SK-N-SH treated with all-trans-retinoic acid at 6 μM for 48 hours (cell line): Measurements from ENCODE around the gene FZD2.

Experiments used
- ATAC-seq: fragments of 200-7000 bp; cut with Tn5 transposase; 3 replicates; pipeline ENCODE4 v1.9.1; 2020; ENCODE audit warnings: mild to moderate bottlenecking, moderate library complexity
- ARNTL ChIP-seq: fragments of 450-650 bp; formaldehyde crosslinking; IDR thresholded peaks from 2 replicates; pipeline ENCODE4 v1.5.0; 2020; ENCODE audit warnings: low read depth, mild to moderate bottlenecking, moderate library complexity, borderline replicate concordance
- ESRRG ChIP-seq: fragments of 250-450 bp; sonication (Bioruptor Pico); IDR thresholded peaks from 2 replicates; pipeline ENCODE4 v1.6.1; 2021; ENCODE audit warnings: mild to moderate bottlenecking
- GLIS3 ChIP-seq: fragments of 250-450 bp; sonication (Bioruptor Pico); IDR thresholded peaks from 2 replicates; pipeline ENCODE4 v1.5.0; 2020; ENCODE audit warnings: mild to moderate bottlenecking, moderate library complexity
- ISL1 ChIP-seq: fragments of 250-450 bp; sonication (Bioruptor Pico); IDR thresholded peaks from 2 replicates; pipeline ENCODE4 v2.1.2; 2022; ENCODE audit warnings: mild to moderate bottlenecking, moderate library complexity
- OSR1 ChIP-seq: fragments of 250-450 bp; sonication (Bioruptor Pico); IDR thresholded peaks from 2 replicates; pipeline ENCODE4 v1.8.0; 2022; ENCODE audit warnings: moderate library complexity, mild to moderate bottlenecking, inconsistent platforms
- PPARA ChIP-seq: fragments of 250-450 bp; sonication (Bioruptor Pico); IDR thresholded peaks from 2 replicates; pipeline ENCODE4 v1.5.0; 2020; ENCODE audit warnings: mild to moderate bottlenecking, borderline replicate concordance
- RARB ChIP-seq: fragments of 250-450 bp; sonication (Bioruptor Pico); IDR thresholded peaks from 2 replicates; pipeline ENCODE4 v1.8.0; 2021; ENCODE audit warnings: mild to moderate bottlenecking, moderate library complexity
- SNAI2 ChIP-seq: fragments of 250-450 bp; sonication (Bioruptor Pico); IDR thresholded peaks from 2 replicates; pipeline ENCODE4 v1.5.0; 2020; ENCODE audit warnings: mild to moderate bottlenecking, moderate library complexity
- TCF4 ChIP-seq: fragments of 250-450 bp; sonication (Bioruptor Pico); IDR thresholded peaks from 2 replicates; pipeline ENCODE4 v1.8.0; 2021; ENCODE audit warnings: mild to moderate bottlenecking, moderate library complexity, borderline replicate concordance
- TOX ChIP-seq: fragments of 250-450 bp; sonication (Bioruptor Pico); IDR thresholded peaks from 2 replicates; pipeline ENCODE4 v1.8.0; 2021; ENCODE audit warnings: mild to moderate bottlenecking, moderate library complexity, borderline replicate concordance
- ZC3H10 ChIP-seq: fragments of 250-450 bp; sonication (Bioruptor Pico); IDR thresholded peaks from 2 replicates; pipeline ENCODE4 v1.5.1; 2021; ENCODE audit warnings: mild to moderate bottlenecking, moderate library complexity
- ZFP3 ChIP-seq: fragments of 250-450 bp; sonication (Bioruptor Pico); IDR thresholded peaks from 2 replicates; pipeline ENCODE4 v1.5.0; 2020; ENCODE audit warnings: mild to moderate bottlenecking, moderate library complexity
- ZFP30 ChIP-seq: fragments of 450-650 bp; formaldehyde crosslinking; IDR thresholded peaks from 2 replicates; pipeline ENCODE4 v1.5.0; 2022; ENCODE audit warnings: mild to moderate bottlenecking, moderate library complexity
- ZNF565 ChIP-seq: fragments of 450-650 bp; formaldehyde crosslinking; conservative IDR thresholded peaks from 2 replicates; pipeline ENCODE4 v1.5.0; 2020; ENCODE audit warnings: low read depth, mild to moderate bottlenecking, moderate library complexity
- ZNF8 ChIP-seq: fragments of 450-650 bp; formaldehyde crosslinking; IDR thresholded peaks from 2 replicates; pipeline ENCODE4 v1.5.0; 2020; ENCODE audit warnings: mild to moderate bottlenecking, moderate library complexity
- TF ChIP-seq, protein P1 (sequence below): fragments of 250-450 bp; sonication (Bioruptor Pico); IDR thresholded peaks from 2 replicates; pipeline ENCODE4 v1.5.1; 2021; ENCODE audit warnings: mild to moderate bottlenecking, moderate library complexity
- TF ChIP-seq, protein P2 (sequence below): fragments of 250-450 bp; sonication (Bioruptor Pico); IDR thresholded peaks from 2 replicates; pipeline ENCODE4 v1.8.0; 2020; ENCODE audit warnings: mild to moderate bottlenecking, moderate library complexity, borderline replicate concordance
- TF ChIP-seq, protein P3 (sequence below): fragments of 250-450 bp; sonication (Bioruptor Pico); IDR thresholded peaks from 2 replicates; pipeline ENCODE4 v1.5.1; 2020; ENCODE audit warnings: low read depth, mild to moderate bottlenecking, moderate library complexity
- TF ChIP-seq, protein P4 (sequence below): fragments of 250-450 bp; sonication (Bioruptor Pico); IDR thresholded peaks from 2 replicates; pipeline ENCODE4 v1.8.0; 2021; ENCODE audit warnings: low read depth, mild to moderate bottlenecking, moderate library complexity, borderline replicate concordance
- TF ChIP-seq, protein P5 (sequence below): fragments of 250-450 bp; sonication (Bioruptor Pico); IDR thresholded peaks from 2 replicates; pipeline ENCODE4 v1.5.0; 2020; ENCODE audit warnings: mild to moderate bottlenecking, moderate library complexity

FZD2 gene

DNA sequence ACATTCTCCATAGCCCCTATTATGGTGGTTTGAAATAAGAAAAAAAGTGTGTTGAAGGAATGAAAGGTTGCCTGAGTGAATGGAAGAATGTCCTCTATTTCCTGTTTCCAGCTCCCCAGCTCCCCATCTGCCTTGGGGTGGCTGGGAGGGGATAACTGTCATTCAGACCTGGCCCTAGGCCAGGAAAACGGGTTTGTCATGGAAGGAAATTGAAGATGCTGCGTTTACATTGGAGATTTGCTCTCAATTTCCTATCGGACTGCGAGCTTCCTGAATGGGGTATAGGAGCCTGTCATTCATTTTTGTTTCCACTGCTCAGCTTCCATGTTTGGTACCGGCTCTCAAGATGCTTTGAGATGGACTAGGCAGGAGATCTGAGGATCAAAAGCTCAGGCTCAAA, 2.2 kb upstream of the FZD2 start (continued):
- TF ChIP-seq, protein P1, sequence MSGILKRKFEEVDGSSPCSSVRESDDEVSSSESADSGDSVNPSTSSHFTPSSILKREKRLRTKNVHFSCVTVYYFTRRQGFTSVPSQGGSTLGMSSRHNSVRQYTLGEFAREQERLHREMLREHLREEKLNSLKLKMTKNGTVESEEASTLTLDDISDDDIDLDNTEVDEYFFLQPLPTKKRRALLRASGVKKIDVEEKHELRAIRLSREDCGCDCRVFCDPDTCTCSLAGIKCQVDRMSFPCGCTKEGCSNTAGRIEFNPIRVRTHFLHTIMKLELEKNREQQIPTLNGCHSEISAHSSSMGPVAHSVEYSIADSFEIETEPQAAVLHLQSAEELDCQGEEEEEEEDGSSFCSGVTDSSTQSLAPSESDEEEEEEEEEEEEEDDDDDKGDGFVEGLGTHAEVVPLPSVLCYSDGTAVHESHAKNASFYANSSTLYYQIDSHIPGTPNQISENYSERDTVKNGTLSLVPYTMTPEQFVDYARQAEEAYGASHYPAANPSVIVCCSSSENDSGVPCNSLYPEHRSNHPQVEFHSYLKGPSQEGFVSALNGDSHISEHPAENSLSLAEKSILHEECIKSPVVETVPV (CRISPR knock-in tag): no peak
- TF ChIP-seq TCF4 (CRISPR knock-in tag): no peak
- TF ChIP-seq ARNTL: no peak
- TF ChIP-seq PPARA: no peak

DNA sequence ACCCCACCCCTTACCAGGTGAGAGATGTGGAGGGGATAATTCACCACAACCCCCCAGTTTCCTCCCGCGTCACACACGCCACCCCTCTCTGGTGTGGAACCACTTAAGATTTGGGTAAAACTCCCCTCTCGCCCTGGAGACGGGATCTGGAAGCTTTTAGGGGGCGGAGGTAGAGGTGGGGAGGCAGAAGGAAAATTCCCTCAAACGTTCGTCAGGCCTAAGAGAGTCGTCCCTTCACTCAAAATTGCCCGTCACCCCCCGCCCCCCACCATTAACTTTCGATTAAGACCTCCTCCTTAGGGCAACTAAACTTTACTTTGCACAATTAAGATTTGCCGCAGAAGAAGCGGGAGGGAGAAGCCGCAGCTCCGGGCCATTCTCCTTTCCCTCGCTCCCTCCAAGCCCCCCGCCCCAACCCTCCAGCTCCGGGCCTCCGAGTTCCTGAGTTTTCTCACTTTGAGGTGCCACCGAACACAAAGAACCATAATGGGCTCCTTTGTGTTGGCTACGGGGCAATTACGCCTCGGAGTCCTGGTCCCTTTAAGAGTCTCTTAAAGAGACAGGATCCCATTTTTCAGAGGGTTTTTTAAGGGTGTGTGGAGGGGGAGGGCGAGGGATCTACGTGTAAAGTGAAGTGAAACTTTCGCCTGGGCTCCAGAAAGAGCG, 985 bp upstream of the FZD2 start:
- TF ChIP-seq, protein P2, sequence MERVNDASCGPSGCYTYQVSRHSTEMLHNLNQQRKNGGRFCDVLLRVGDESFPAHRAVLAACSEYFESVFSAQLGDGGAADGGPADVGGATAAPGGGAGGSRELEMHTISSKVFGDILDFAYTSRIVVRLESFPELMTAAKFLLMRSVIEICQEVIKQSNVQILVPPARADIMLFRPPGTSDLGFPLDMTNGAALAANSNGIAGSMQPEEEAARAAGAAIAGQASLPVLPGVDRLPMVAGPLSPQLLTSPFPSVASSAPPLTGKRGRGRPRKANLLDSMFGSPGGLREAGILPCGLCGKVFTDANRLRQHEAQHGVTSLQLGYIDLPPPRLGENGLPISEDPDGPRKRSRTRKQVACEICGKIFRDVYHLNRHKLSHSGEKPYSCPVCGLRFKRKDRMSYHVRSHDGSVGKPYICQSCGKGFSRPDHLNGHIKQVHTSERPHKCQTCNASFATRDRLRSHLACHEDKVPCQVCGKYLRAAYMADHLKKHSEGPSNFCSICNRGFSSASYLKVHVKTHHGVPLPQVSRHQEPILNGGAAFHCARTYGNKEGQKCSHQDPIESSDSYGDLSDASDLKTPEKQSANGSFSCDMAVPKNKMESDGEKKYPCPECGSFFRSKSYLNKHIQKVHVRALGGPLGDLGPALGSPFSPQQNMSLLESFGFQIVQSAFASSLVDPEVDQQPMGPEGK (CRISPR knock-in tag): no peak
- TF ChIP-seq PPARA (no peak), SNAI2 (CRISPR knock-in tag) (no peak), ESRRG (CRISPR knock-in tag) (no peak), ZFP3 (no peak), GLIS3 (CRISPR knock-in tag) (no peak), ZFP30 (no peak), ISL1 (CRISPR knock-in tag) (no peak), OSR1 (CRISPR knock-in tag) (no peak), ZNF8 (CRISPR knock-in tag) (no peak), ARNTL (no peak)
- TF ChIP-seq, protein P3, sequence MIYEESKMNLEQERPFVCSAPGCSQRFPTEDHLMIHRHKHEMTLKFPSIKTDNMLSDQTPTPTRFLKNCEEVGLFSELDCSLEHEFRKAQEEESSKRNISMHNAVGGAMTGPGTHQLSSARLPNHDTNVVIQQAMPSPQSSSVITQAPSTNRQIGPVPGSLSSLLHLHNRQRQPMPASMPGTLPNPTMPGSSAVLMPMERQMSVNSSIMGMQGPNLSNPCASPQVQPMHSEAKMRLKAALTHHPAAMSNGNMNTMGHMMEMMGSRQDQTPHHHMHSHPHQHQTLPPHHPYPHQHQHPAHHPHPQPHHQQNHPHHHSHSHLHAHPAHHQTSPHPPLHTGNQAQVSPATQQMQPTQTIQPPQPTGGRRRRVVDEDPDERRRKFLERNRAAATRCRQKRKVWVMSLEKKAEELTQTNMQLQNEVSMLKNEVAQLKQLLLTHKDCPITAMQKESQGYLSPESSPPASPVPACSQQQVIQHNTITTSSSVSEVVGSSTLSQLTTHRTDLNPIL (CRISPR knock-in tag): no peak
- TF ChIP-seq, protein P4, sequence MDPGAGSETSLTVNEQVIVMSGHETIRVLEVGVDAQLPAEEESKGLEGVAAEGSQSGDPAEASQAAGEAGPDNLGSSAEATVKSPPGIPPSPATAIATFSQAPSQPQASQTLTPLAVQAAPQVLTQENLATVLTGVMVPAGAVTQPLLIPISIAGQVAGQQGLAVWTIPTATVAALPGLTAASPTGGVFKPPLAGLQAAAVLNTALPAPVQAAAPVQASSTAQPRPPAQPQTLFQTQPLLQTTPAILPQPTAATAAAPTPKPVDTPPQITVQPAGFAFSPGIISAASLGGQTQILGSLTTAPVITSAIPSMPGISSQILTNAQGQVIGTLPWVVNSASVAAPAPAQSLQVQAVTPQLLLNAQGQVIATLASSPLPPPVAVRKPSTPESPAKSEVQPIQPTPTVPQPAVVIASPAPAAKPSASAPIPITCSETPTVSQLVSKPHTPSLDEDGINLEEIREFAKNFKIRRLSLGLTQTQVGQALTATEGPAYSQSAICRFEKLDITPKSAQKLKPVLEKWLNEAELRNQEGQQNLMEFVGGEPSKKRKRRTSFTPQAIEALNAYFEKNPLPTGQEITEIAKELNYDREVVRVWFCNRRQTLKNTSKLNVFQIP (CRISPR knock-in tag): no peak
- TF ChIP-seq, protein P5, sequence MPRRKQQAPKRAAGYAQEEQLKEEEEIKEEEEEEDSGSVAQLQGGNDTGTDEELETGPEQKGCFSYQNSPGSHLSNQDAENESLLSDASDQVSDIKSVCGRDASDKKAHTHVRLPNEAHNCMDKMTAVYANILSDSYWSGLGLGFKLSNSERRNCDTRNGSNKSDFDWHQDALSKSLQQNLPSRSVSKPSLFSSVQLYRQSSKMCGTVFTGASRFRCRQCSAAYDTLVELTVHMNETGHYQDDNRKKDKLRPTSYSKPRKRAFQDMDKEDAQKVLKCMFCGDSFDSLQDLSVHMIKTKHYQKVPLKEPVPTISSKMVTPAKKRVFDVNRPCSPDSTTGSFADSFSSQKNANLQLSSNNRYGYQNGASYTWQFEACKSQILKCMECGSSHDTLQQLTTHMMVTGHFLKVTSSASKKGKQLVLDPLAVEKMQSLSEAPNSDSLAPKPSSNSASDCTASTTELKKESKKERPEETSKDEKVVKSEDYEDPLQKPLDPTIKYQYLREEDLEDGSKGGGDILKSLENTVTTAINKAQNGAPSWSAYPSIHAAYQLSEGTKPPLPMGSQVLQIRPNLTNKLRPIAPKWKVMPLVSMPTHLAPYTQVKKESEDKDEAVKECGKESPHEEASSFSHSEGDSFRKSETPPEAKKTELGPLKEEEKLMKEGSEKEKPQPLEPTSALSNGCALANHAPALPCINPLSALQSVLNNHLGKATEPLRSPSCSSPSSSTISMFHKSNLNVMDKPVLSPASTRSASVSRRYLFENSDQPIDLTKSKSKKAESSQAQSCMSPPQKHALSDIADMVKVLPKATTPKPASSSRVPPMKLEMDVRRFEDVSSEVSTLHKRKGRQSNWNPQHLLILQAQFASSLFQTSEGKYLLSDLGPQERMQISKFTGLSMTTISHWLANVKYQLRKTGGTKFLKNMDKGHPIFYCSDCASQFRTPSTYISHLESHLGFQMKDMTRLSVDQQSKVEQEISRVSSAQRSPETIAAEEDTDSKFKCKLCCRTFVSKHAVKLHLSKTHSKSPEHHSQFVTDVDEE (CRISPR knock-in tag): no peak
- ATAC-seq: peak; percentile 61

DNA sequence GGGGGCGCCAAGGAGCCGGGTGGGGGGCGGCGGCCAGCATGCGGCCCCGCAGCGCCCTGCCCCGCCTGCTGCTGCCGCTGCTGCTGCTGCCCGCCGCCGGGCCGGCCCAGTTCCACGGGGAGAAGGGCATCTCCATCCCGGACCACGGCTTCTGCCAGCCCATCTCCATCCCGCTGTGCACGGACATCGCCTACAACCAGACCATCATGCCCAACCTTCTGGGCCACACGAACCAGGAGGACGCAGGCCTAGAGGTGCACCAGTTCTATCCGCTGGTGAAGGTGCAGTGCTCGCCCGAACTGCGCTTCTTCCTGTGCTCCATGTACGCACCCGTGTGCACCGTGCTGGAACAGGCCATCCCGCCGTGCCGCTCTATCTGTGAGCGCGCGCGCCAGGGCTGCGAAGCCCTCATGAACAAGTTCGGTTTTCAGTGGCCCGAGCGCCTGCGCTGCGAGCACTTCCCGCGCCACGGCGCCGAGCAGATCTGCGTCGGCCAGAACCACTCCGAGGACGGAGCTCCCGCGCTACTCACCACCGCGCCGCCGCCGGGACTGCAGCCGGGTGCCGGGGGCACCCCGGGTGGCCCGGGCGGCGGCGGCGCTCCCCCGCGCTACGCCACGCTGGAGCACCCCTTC, 484 bp downstream of the FZD2 start:
- ATAC-seq: peak; percentile 50
- TF ChIP-seq, protein P3 (CRISPR knock-in tag): no peak
- TF ChIP-seq ISL1 (CRISPR knock-in tag) (no peak), GLIS3 (CRISPR knock-in tag) (no peak), ZC3H10 (CRISPR knock-in tag) (no peak), ESRRG (CRISPR knock-in tag) (no peak), RARB (CRISPR knock-in tag) (no peak), ZFP3 (no peak), ZNF8 (CRISPR knock-in tag) (no peak), TOX (CRISPR knock-in tag) (no peak), SNAI2 (CRISPR knock-in tag) (no peak), ARNTL (no peak), TCF4 (CRISPR knock-in tag) (no peak), ZNF565 (CRISPR knock-in tag) (no peak), PPARA (no peak)
- TF ChIP-seq, protein P5 (CRISPR knock-in tag): no peak
- TF ChIP-seq, protein P4 (CRISPR knock-in tag): no peak
